ENCODE results near the gene UGGT1.
"Not testable (repeated sequence)": the region's sequence is repeated elsewhere in the genome, so short reads cannot be mapped to it uniquely, and the experiment has no call there.

Gene UGGT1

GRCh38 chr2:128169933-128170709 lies 79.1 kb downstream of the UGGT1 start:
- CTCF ChIA-PET, result interaction anchor here (1.3 to 3.2 kb wide), 3 partner anchors 9 to 15 kb away, joined by 3 to 8 read pairs (median 7); no protein-coding TSS in a partner anchor
- POLR2A ChIA-PET, result no interaction called here
- DNase-seq (ENCODE audit: extremely low spot score), result no peak
- TF ChIP-seq CTCF (IDR thresholded peaks at IDR 0.05; ENCODE audit: control extremely low read depth, extremely low read depth, low read depth, missing control alignments), result no peak

- no peak for TF ChIP-seq CTCF (IDR thresholded peaks at IDR 0.05; ENCODE audit: control extremely low read depth, extremely low read depth, low read depth, missing control alignments)
- ChIA-PET POLR2A (no interaction called here), CTCF (interaction anchor here (1.5 to 3.2 kb wide), 4 partner anchors 8 to 27 kb away, joined by 3 to 8 read pairs (median 5); no protein-coding TSS in a partner anchor)
- no peak for DNase-seq (ENCODE audit: extremely low spot score)
Observed at GRCh38 chr2:128170776-128171175, 79.8 kb downstream of the UGGT1 start.

- POLR2A ChIA-PET, result no interaction called here
- DNase-seq (ENCODE audit: extremely low spot score), result no peak
- TF ChIP-seq CTCF (IDR thresholded peaks at IDR 0.05; ENCODE audit: control extremely low read depth, extremely low read depth, low read depth, missing control alignments), result no peak
- CTCF ChIA-PET, result interaction anchor here (1.0 to 3.2 kb wide), 4 partner anchors 10 to 25 kb away, joined by 3 to 7 read pairs (median 3); no protein-coding TSS in a partner anchor
Observed at GRCh38 chr2:128172191-128172590, 81.2 kb downstream of the UGGT1 start.

GRCh38 chr2:128174067-128174466 lies 83.1 kb downstream of the UGGT1 start:
- POLR2A ChIA-PET; DNase-seq (ENCODE audit: extremely low spot score): not testable (repeated sequence)
- CTCF ChIA-PET, result interaction anchor here (1.3 kb wide), 1 partner anchor 19 kb away, joined by 4 read pairs; no protein-coding TSS in a partner anchor

GRCh38 chr2:128177315-128177714 lies 86.3 kb downstream of the UGGT1 start:
- ChIA-PET POLR2A (no interaction called here), CTCF (no interaction called here)
- TF ChIP-seq CTCF (IDR thresholded peaks at IDR 0.05; ENCODE audit: control extremely low read depth, extremely low read depth, low read depth, missing control alignments), result no peak
- no peak for DNase-seq (ENCODE audit: extremely low spot score)

- no peak for DNase-seq (ENCODE audit: extremely low spot score)
- ChIA-PET CTCF (interaction anchor here (1.0 to 2.3 kb wide), 5 partner anchors 8 to 60 kb away, joined by 3 to 8 read pairs (median 5); no protein-coding TSS in a partner anchor), POLR2A (no interaction called here)
- no peak for TF ChIP-seq CTCF (IDR thresholded peaks at IDR 0.05; ENCODE audit: control extremely low read depth, extremely low read depth, low read depth, missing control alignments)
Observed at GRCh38 chr2:128178149-128178649, 87.2 kb downstream of the UGGT1 start.
